Fibroblast of lung (primary cell): ENCODE results near the gene MYOZ2.

ENCODE experiments used
- EZH2 ChIP-seq: IDR thresholded peaks from 2 replicates; pipeline ENCODE4 v1.5.1; 2012; ENCODE audit warnings: low read length, control low read depth, mild to moderate bottlenecking; ENCODE audit errors: missing control alignments
- TF ChIP-seq, protein P1 (sequence below), 2 donors: IDR thresholded peaks in 1 of 2; conservative IDR thresholded peaks in 1 of 2; 1 replicate in 1 of 2; 2 replicates in 1 of 2; pipeline ENCODE4 v1.5.1; 2011 to 2012; ENCODE audit warnings: low read length in 2 of 2, control low read depth in 1 of 2, inconsistent platforms in 1 of 2, low read depth in 1 of 2, mild to moderate bottlenecking in 1 of 2

GRCh38 chr4:119165767-119166166 lies 30.1 kb downstream of the MYOZ2 start:
- TF ChIP-seq, protein P1, sequence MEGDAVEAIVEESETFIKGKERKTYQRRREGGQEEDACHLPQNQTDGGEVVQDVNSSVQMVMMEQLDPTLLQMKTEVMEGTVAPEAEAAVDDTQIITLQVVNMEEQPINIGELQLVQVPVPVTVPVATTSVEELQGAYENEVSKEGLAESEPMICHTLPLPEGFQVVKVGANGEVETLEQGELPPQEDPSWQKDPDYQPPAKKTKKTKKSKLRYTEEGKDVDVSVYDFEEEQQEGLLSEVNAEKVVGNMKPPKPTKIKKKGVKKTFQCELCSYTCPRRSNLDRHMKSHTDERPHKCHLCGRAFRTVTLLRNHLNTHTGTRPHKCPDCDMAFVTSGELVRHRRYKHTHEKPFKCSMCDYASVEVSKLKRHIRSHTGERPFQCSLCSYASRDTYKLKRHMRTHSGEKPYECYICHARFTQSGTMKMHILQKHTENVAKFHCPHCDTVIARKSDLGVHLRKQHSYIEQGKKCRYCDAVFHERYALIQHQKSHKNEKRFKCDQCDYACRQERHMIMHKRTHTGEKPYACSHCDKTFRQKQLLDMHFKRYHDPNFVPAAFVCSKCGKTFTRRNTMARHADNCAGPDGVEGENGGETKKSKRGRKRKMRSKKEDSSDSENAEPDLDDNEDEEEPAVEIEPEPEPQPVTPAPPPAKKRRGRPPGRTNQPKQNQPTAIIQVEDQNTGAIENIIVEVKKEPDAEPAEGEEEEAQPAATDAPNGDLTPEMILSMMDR (conservative IDR thresholded peaks at IDR 0.05 in 1 of 2, IDR thresholded peaks at IDR 0.05 in 1 of 2; ENCODE audit: low read depth in 1 of 2, low read length in 2 of 2), result no peak
- TF ChIP-seq EZH2, result no peak
